Endometrial microvascular endothelial cells (primary cell): ENCODE results near the gene GPC3. TPM values are rescaled to one million over a fixed set of nuclear protein-coding genes. Genes with fewer than 3 reads are reported as not detected.
"Not testable (repeated sequence)": the region's sequence is repeated elsewhere in the genome, so short reads cannot be mapped to it uniquely, and the experiment has no call there.

Experiments used
- in situ Hi-C: cut with HindIII; loops from 2 replicates; pipeline ENCODE4 v1.10.0; 2017; ENCODE audit warnings: low sequenced_read_pairs, low pct_unique_long_range_greater_than_20kb; ENCODE audit errors: inconsistent ontology term
- total RNA-seq: library from RNA; depleted of rRNA; stranded (reverse); fragments of >200 nt; gene quantifications from one replicate; pipeline ENCODE4 v1.2.3, GENCODE V29; 2015; ENCODE audit errors: inconsistent ontology term

GPC3 gene
- total RNA-seq, 1 donor from 2014 or later: not detected

DNA sequence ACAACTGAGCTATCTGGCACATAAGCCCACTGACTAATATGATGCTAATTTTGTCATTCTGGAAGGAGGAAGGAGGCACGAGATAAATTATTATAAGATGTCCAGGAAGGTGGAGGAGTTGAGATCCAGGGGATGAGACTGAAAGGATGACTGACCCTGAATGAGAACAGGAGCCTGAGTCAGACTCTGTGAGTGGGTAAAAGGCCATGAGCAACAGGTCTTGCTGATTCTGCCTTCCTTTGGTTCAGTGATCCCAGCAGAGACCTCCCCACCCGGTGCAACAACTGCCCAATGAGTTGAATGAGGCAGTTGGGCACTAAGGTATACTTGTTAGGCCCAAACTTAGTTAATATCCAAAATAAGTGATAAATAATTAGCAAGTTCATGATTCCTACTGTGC, 332.0 kb downstream of the GPC3 start:
- in situ Hi-C loops: no loop called here

DNA sequence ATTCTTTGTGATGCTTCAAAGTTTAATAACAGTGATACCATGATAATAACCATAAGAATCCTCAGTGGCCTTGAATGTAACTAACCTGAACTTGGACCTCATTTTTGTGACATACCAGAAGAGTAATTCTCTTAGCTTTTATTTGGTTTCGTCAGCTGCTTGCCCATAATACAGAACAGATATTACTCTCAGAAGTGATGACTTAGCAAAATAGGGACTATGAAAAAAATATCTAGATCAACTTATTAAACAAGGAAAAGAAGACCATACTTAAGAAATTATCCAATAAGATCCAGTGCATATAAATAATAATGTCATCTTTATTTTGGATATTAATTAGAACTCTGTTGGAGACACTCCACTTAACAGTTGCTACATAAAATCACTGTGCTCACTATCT, 333.2 kb downstream of the GPC3 start:
- in situ Hi-C loops: no loop called here

DNA sequence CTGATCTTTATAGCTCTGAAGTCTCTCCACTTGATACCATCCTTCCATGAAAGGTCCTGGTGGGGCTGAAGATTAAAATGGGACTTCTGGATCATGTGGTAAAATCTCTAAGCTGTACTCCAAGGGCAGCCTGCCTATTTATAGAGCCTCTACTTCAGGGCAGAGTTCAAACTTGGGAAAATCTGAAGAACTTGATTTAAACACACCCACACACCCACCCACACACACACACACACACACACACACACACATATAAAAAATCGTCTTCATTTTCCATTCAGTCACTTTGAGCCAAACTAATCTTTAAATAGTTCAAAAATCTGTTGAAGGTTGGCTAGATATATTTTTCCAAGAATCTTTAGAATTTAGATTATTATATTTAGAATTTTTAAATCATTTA, 335.2 kb downstream of the GPC3 start:
- in situ Hi-C loops: no loop called here

DNA sequence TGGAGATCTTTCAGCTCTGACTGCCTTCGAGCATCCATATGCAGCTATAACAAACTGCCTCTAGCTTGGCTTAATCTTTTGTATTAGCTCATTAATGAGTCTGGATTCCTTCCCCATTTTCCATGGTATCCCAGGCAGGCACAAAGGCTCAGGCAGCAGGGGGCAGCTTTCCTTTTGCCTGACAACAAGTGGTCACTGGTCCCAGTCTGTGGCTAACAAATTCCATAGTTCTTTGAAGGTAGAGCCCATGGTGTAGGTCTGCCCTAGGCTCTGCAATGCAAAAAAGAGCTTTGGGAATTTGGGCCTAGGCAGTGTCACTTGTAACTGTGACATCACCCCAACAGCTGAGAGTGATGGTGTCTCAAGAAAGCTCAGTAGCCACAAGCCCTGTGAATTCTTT, 335.7 kb downstream of the GPC3 start:
- in situ Hi-C loops: no loop called here

DNA sequence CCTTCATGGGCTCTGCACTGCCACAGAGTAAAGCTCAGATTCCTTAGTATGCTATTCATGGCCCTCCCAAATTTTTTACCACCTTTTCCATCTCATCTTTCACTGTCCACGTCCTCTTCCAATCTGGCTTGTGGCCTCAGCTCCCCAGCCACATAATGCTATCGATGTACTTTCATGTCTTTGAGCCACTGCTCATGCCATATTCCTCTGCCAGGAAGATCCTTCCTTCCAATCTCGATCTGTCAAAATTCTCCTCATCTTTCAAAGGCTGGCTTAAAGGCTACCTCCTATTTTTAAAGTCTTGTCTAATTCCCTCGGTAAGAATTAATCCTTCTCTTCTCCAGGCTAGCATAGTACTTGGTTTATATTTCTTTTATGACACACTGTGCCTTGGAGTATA, 336.8 kb downstream of the GPC3 start:
- in situ Hi-C loops: no loop called here

DNA sequence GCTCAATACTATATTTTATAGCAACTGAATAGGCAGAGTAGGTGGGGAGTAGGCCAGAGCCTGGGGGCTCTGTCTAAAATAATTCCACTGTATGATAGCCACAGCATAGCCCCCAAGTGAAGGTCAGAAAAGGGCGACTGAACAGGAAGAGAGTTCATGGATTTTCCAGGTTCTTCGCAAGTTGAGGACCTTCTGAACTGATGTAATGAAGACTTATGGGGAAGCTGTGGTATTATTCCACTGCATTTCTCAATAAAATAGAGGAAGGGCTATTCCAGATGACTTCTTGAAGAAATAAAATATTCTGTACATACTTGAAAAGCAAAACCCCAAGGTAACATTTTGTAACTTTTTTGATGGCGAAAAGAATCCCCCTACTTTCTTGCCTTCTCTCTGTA, 338.7 kb downstream of the GPC3 start:
- in situ Hi-C loops: no loop called here

DNA sequence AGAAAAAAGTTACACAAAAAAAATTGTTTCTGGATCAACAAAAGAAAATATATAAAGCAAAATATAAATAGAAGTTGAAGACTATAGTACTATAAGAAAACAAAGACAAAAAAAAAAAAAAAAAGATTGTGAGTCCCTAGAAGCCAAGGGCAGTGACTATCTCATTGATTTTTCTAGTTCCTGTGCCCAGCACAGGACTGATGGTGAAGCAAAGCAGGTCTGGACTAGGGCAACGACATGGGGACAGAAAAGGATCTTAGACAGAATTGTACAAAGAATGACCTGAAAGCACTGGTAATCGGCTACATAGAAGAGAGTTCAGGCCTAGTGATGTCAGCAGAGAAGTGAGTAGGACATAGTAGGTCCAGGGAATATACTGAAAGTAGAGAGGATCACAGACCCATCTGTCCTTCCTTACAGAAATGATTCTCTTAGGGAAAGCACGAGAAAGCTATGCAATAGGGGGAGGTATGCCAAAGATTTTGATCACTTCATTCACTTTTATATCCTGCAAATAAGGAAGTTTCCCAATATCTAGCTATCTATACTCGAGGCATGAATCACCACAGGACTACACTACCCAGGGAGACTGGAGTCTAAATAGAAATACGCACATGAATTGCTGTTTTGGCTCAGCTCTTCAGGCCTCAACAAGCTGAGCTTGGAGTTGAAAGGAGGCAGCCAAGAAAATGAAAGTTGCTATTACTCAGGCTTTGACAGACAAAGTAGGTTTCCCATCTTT, 339.2 kb downstream of the GPC3 start:
- in situ Hi-C loops: no loop called here

DNA sequence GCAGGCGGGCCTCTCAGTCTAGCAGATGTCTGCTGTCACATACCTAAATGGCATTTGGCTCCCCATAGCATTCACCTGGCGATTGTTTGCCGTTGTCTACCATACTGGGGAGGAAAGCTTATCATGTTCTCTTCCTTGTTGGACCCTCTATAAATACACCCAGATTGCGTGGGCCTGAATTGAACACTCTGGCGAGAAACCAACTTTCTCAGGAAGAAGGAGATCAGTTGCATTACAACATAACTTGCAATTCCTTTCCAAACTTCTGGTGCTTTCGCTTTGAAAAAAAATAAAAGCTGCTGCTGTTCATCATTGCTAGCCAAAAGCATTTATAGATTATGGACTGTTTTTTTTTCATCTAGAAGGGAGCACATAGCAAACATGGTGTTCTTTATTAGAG, 340.1 kb downstream of the GPC3 start:
- in situ Hi-C loops: no loop called here

DNA sequence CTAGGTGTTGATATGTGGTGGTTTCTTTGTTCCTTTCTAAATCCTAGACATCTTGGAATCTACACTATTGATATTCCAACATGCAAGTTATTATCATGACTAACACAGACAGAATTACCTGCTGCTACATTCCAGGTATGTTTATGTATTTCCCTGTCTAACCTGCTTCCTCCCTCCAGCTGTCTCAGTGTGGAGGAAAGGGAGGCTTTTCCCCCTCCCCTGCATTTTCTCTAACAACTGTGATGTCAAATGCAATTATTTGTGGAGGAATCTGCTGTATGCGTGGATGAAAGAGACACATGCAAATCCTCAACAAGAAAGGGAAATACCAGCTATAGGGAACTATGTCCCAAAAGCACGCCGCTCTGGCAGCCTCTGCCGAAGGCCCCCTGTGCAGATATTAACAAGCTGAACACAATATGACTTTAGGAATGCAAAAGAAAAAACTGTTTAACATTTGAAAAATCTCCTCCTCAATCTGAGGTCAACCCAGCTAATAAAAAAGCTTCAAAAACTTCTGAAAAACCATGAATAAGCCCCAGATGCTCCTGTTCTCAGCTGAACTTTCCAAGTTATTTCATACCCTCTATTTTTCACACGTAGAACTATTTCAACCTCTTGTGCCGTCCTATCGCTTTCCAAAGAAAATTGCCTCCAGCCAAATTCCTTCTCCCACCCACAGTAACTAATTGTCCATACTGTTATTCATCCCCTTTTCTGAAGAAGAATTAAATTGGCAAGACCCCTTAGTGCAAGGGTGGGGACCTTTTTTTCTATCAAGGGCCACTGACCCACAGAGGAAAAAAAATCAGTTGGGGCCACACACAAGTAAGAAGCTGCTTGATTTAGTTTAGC, 345.0 kb downstream of the GPC3 start:
- in situ Hi-C loops: no loop called here

DNA sequence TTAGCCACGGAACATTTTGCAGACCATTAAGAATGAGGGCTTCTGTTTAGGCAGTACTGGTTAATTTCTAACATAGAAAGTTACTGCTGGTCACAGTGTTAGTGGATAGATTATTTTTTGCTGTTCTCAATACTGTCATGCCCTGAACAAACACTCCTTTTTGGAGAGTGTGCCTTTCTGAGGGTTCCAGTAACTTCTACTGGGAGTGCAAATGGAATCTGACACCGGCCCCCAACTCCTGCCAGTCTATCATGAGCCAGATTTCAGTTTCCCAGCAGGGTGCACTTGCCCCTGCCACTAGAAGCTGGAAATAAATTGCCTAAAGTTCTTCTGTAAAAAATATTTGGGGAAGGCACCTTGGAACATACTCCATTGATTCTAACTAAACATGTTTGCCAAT, 345.7 kb downstream of the GPC3 start:
- in situ Hi-C loops: no loop called here

DNA sequence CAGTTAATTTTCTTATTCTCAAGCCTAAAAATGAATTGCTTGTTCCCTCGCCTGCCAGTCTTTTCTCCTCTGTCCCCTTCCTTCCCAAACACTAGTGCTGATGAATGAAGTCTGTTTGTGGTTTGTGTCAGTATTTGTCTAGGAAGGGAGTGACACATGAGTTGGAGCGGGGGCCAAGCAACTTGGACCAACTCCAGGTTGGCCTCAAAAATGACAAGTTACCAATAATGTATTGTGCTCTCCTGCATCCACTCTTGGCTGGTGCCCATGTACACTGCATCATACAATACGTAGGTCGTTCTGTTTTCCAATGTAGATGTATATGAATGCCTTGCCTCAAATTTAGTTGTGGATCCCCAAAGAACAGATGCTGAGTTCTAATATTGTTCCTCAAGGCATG, 347.1 kb downstream of the GPC3 start:
- in situ Hi-C loops: no loop called here

DNA sequence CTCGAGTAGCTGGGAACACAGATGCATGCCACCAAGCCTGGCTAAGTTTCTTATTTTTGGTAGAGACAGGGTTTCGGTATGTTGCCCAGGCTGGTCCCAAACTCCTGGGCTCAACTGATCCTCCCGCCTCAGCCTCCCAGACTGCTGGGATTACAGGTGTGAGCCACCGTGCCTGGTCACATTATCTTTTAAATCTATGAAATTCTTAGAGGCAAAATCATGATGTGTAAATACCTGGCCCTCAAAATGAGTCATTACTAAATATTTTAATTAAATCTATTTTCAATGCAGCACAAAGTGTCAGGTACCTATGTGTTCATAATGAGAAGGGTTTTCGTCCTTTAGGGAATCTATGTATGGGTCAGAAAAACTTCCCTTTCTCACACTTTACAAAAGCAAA, 347.6 kb downstream of the GPC3 start:
- in situ Hi-C loops: no loop called here

DNA sequence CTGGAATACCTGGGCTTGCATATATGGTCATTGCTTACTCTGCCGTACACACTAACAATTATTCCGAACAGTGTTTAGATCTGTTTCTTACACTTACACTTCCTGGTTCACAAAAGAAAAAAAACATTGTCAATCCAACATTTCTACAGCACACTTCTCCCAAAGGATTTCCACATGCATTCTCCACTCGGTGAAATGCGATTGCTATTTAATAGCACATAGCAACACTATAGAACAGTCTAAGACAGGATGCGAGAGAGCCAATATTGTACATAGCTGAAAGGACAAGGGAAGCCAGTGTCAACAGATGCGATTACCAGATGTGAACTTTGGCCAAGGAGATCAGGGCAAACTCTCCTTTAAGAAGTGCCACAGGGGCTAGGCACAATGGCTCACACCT, 349.4 kb downstream of the GPC3 start:
- in situ Hi-C loops: no loop called here

DNA sequence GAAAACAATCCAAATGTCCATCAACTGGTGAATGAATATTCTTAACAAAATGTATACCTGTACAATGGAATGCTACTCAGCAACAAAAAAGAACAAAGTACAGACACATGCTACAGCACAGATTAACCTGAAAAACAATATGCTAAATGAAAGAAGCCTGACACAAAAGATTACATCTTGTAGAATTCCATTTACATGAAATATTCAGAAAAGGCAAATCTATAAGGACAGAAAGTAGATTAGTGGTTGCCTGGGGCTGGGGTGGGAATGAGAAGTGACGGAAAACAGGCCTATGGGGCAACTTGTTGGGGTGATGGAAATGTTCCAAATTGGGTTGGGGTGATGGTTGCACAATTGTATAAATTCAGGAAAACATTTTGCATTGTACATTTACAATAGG, 351.0 kb downstream of the GPC3 start:
- in situ Hi-C loops: no loop called here

DNA sequence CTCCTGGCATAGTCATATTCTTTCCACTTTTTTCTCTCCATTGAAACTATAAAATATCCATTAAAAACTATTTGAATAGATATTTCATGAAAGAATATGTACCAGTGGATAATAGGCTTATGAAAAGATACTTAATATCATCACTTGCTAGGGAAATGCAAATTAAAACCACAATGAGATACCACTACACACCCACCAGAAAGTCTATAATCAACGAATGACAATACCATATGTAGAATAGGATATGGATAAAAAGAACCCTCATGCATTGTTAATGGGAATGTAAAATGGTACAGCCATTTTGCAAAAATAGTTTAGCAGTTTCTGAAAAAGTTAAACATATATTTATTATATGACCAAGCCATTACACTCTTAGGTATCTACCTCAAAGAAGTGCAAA, 351.4 kb downstream of the GPC3 start:
- in situ Hi-C loops: no loop called here

DNA sequence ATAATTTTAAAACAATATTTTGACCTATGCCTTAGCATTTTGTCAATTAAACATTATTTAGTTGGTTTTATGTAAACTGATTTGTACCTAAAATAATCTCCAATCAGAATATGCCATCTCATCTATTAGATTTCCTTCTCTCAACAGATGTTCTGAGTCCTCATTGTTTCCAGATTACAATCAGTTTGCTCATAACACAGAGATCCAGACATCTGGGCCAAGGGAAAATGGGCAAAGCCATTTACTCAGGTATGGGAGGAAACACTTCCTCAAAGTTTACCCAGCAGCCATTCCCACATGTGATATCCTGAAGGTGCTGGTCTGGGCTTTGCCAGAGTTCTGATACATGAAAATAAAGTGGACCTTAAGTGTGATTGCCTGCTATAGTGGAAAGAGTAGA, 352.2 kb downstream of the GPC3 start:
- in situ Hi-C loops: no loop called here

DNA sequence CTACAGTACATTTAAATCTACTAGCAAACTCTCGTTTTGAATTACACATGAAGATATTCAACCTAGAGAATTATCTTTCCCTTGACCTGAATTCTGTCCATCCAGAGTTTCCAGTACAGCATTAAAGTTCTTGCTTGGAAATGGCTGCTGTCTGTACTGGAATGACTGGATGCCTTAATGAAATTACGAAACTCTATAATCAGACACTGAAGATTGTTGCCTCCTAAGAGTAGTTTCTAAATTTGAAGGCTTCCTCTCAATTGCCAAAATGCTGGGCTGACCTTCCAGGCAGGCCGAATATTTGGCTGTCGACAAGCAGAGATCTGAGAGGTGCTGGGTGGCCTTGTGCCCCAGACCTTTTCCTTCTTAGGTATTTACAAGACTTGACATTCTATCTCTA, 355.0 kb downstream of the GPC3 start:
- in situ Hi-C loops: no loop called here

DNA sequence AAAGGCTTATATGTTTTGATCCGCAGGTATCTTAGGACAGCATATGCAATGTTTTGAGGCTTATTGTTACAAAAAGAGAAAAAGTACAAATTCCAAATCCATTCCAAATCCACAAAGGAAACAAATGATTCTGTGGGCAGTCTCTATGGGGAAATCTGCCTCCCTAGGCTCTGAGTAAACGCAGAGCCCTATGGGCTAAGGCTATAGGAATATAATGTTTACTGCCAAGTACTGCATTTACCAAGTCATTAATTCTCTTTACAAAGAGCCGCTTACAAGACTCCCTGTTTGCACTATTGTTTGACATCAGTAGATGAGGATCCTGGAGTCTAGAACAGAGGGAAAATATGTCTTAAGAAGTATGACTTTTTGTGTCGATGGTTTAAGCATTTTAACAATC, 357.7 kb downstream of the GPC3 start:
- in situ Hi-C loops: no loop called here

DNA sequence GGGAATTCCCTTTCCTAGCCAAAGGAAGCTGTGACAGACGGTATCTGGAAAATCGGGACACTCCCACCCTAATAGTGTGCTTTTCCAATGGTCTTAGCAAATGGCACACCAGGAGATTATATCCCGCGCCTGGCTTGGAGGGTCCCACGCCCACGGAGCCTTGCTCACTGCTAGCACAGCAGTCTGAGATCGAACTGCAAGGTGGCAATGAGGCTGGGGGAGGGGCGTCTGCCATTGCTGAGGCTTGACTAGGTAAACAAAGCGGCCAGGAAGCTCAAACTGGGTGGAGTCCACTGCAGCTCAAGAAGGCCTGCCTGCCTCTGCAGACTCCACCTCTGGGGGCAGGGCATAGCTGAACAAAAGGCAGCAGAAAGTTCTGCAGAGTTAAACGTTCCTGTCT, 364.0 kb downstream of the GPC3 start:
- in situ Hi-C loops: not testable (repeated sequence)

DNA sequence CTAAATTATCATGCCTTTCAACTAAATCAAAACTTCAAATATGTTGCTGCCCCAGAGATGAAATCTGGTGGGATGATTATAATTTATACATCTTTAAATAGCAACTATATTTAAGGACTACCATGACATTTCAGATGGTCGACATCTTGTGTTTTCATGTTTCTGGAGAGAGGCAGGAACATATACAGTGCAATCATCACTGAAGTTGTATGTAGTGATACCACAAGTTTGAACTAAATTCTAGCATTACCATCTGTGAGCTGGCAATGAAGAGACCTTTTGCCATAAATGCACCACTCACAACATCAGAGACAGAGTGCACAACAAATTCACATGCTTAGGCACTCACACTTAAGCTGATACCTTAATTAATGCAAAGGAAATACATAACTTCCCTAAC, 373.7 kb downstream of the GPC3 start:
- in situ Hi-C loops: no loop called here
